Stomach (tissue), 4 donors: ENCODE results near the gene KERA.

Experiments
- EP300 ChIP-seq: sonication (generic); formaldehyde crosslinking; IDR thresholded peaks from one replicate; pipeline ENCODE4 v1.6.1; 2017; ENCODE audit warnings: antibody characterized with exemption
- TF ChIP-seq, protein P1 (sequence below), 7 experiments: fragments of 450-650 bp in 4 of 7; fragments of 200-600 bp in 3 of 7; sonication (generic) in 3 of 7; IDR thresholded peaks; one replicate each; pipeline ENCODE4 v1.5.1; 2016 to 2019; ENCODE audit warnings: antibody characterized with exemption in 7 of 7, control low read depth in 2 of 7, mild to moderate bottlenecking in 1 of 7

DNA sequence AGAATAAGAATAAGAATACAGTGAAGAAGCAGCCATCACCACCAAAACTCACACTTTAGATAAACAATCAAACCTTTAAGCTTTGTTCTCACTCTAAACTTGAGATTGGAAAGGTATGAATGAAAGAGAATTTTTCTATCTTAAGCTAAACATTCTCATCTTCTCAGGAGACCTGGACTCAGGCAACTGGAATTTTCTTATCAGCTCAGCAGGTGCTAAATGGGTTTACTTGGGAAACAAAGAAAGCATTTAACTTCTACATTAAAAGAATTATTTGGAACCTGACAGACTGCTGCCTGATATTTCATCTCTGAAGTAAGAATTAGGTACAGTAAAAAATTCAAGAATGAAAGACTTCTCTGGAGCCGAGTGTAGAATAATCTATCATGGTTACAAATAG is 20.7 kb upstream of the KERA start:
- TF ChIP-seq, protein P1, sequence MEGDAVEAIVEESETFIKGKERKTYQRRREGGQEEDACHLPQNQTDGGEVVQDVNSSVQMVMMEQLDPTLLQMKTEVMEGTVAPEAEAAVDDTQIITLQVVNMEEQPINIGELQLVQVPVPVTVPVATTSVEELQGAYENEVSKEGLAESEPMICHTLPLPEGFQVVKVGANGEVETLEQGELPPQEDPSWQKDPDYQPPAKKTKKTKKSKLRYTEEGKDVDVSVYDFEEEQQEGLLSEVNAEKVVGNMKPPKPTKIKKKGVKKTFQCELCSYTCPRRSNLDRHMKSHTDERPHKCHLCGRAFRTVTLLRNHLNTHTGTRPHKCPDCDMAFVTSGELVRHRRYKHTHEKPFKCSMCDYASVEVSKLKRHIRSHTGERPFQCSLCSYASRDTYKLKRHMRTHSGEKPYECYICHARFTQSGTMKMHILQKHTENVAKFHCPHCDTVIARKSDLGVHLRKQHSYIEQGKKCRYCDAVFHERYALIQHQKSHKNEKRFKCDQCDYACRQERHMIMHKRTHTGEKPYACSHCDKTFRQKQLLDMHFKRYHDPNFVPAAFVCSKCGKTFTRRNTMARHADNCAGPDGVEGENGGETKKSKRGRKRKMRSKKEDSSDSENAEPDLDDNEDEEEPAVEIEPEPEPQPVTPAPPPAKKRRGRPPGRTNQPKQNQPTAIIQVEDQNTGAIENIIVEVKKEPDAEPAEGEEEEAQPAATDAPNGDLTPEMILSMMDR (IDR thresholded peaks at IDR 0.05) = no peak
- TF ChIP-seq EP300 = no peak
